Measurements from ENCODE around the gene ZNF593OS. TPM values are rescaled to one million over a fixed set of nuclear protein-coding genes. Genes with fewer than 3 reads are reported as not detected.

Gene ZNF593OS
- total and polyA plus RNA-seq, 2 of the 8 experiments (the other 6 are each of a cell fraction or from before 2014, with no cell fraction given) = not detected

DNA sequence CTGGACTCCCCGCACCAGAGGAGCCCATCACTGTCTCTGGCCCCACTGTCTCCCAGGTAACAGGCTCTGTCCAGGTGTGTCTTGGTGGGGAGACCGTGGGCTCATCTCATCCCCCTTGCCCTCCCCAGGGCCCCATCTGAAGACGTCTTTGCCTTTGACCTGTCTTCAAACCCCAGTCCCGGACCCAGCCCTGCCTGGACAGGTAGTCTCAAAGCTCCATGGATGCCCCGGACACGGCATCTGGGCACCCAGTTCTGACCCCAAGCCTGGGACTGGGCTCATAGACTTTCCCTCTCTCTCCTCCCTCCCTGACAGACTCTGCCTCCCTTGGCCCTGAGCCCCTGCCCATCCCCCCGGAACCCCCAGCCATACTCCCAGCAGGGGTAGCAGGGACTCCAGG lies 12.5 kb upstream of the ZNF593OS start (continued):
- TF ChIP-seq, protein P1, sequence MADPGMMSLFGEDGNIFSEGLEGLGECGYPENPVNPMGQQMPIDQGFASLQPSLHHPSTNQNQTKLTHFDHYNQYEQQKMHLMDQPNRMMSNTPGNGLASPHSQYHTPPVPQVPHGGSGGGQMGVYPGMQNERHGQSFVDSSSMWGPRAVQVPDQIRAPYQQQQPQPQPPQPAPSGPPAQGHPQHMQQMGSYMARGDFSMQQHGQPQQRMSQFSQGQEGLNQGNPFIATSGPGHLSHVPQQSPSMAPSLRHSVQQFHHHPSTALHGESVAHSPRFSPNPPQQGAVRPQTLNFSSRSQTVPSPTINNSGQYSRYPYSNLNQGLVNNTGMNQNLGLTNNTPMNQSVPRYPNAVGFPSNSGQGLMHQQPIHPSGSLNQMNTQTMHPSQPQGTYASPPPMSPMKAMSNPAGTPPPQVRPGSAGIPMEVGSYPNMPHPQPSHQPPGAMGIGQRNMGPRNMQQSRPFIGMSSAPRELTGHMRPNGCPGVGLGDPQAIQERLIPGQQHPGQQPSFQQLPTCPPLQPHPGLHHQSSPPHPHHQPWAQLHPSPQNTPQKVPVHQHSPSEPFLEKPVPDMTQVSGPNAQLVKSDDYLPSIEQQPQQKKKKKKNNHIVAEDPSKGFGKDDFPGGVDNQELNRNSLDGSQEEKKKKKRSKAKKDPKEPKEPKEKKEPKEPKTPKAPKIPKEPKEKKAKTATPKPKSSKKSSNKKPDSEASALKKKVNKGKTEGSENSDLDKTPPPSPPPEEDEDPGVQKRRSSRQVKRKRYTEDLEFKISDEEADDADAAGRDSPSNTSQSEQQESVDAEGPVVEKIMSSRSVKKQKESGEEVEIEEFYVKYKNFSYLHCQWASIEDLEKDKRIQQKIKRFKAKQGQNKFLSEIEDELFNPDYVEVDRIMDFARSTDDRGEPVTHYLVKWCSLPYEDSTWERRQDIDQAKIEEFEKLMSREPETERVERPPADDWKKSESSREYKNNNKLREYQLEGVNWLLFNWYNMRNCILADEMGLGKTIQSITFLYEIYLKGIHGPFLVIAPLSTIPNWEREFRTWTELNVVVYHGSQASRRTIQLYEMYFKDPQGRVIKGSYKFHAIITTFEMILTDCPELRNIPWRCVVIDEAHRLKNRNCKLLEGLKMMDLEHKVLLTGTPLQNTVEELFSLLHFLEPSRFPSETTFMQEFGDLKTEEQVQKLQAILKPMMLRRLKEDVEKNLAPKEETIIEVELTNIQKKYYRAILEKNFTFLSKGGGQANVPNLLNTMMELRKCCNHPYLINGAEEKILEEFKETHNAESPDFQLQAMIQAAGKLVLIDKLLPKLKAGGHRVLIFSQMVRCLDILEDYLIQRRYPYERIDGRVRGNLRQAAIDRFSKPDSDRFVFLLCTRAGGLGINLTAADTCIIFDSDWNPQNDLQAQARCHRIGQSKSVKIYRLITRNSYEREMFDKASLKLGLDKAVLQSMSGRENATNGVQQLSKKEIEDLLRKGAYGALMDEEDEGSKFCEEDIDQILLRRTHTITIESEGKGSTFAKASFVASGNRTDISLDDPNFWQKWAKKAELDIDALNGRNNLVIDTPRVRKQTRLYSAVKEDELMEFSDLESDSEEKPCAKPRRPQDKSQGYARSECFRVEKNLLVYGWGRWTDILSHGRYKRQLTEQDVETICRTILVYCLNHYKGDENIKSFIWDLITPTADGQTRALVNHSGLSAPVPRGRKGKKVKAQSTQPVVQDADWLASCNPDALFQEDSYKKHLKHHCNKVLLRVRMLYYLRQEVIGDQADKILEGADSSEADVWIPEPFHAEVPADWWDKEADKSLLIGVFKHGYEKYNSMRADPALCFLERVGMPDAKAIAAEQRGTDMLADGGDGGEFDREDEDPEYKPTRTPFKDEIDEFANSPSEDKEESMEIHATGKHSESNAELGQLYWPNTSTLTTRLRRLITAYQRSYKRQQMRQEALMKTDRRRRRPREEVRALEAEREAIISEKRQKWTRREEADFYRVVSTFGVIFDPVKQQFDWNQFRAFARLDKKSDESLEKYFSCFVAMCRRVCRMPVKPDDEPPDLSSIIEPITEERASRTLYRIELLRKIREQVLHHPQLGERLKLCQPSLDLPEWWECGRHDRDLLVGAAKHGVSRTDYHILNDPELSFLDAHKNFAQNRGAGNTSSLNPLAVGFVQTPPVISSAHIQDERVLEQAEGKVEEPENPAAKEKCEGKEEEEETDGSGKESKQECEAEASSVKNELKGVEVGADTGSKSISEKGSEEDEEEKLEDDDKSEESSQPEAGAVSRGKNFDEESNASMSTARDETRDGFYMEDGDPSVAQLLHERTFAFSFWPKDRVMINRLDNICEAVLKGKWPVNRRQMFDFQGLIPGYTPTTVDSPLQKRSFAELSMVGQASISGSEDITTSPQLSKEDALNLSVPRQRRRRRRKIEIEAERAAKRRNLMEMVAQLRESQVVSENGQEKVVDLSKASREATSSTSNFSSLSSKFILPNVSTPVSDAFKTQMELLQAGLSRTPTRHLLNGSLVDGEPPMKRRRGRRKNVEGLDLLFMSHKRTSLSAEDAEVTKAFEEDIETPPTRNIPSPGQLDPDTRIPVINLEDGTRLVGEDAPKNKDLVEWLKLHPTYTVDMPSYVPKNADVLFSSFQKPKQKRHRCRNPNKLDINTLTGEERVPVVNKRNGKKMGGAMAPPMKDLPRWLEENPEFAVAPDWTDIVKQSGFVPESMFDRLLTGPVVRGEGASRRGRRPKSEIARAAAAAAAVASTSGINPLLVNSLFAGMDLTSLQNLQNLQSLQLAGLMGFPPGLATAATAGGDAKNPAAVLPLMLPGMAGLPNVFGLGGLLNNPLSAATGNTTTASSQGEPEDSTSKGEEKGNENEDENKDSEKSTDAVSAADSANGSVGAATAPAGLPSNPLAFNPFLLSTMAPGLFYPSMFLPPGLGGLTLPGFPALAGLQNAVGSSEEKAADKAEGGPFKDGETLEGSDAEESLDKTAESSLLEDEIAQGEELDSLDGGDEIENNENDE (IDR thresholded peaks at IDR 0.05; ENCODE audit: insufficient replicate concordance, low read length) = no peak
- TF ChIP-seq JUN (IDR thresholded peaks at IDR 0.05; ENCODE audit: low read depth, low read length) (no peak), SRF (IDR thresholded peaks at IDR 0.05; ENCODE audit: low read depth, low read length) (no peak), POLR2AphosphoS5 (IDR thresholded peaks at IDR 0.05; ENCODE audit: low read depth, low read length) (no peak), HDAC6 (IDR thresholded peaks at IDR 0.05; ENCODE audit: low read depth, low read length) (no peak), SUZ12 (IDR thresholded peaks at IDR 0.05; ENCODE audit: low read length) (no peak)

All from H1 (cell line).